Measurements from ENCODE around the gene ATRN. TPM values are rescaled to one million over a fixed set of nuclear protein-coding genes. Genes with fewer than 3 reads are reported as not detected.

Gene ATRN
- total RNA-seq, 2 experiments from 2014 or later, result 8.8 to 9.1 TPM

GRCh38 chr20:3658716-3659491, 188.1 kb downstream of the ATRN start:
- Mint-ChIP-seq H3K36me3 (ENCODE audit: low read depth) (no peaks in the 10 kb centered on the region), H3K4me1 (ENCODE audit: low read depth) (peaks cover 3% of the 10 kb centered on the region), H3K27ac (no peak overlapping the region), H3K9me3 (no peaks in the 10 kb centered on the region), H3K4me3 (no peak overlapping the region), H3K27me3 (peaks cover 40% of the 10 kb centered on the region)
- no peak overlapping the region for H3K4me3 ChIP-seq (ENCODE audit: low read length)
- CTCF ChIA-PET, result no interaction called here
- intact Hi-C loops (cut with DNase I, micrococcal nuclease), result no loop called here
- H3K27ac ChIP-seq (ENCODE audit: low read depth in 1 of 2, low read length in 2 of 2), result no peak overlapping the region
- H3K9me3 ChIP-seq (ENCODE audit: control insufficient read depth in 1 of 2, insufficient read depth in 1 of 2, low read length in 2 of 2), result peaks cover 0 to 10% of the 10 kb centered on the region in 2 experiments
- H3K27me3 ChIP-seq (ENCODE audit: control insufficient read depth in 1 of 2, insufficient read depth in 2 of 2, low read length in 2 of 2), result peaks cover 29 to 39% of the 10 kb centered on the region in 2 experiments
- no peak for ATAC-seq (ENCODE audit: poor library complexity)
- peaks cover 6% of the 10 kb centered on the region for H3K4me1 ChIP-seq (ENCODE audit: insufficient read depth, low read length)
- POLR2A ChIA-PET, result no interaction called here
- DNase-seq, result peak in 2 of 14 experiments; percentile 16 to 19
- TF ChIP-seq CTCF (IDR thresholded peaks at IDR 0.05), result no peak
- H3K36me3 ChIP-seq (ENCODE audit: insufficient read depth, low read length), result no peaks in the 10 kb centered on the region

DNA sequence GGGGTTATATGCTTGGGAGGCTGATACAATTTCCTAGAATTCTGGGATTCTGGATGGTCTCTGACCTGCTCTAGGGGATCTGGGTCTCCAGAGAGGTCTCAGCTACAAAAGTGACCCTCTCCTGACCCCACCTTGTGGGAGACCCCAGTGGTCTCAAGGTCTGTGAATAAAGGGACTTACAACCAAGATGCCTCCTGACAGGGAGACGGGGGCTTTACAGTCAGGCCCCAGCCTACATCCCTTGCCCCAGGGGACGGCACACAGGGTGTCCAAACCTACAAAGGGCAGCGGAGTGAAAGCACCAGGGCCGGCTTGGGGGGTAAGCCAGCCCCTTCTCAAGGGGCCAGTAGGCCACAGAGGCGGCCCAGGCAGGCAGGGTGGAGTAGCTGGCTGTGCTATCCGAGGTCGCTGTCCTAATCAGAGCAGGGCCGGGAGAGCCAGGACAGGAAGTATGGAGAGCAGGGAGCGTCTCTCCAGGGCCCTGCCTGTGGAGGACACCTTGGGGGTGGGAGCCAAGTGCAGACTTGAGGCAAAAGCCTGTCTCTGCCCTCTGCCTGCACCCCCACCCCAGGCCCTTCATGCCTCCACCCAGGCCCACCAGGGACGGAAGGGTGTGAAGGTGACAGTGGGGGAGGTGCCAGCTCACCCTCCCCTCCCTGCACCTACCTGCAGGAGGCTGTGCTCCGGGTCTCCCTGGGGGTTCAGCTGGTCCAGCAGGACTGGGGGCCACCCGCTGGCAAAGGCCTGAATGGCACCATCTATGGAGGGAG, 188.9 kb downstream of the ATRN start:
- ATAC-seq (ENCODE audit: poor library complexity), result no peak
- Histone ChIP-seq H3K27me3 (ENCODE audit: control insufficient read depth in 1 of 2, insufficient read depth in 2 of 2, low read length in 2 of 2) (peaks cover 29 to 39% of the 10 kb centered on the region in 2 experiments), H3K4me1 (ENCODE audit: insufficient read depth, low read length) (peaks cover 6% of the 10 kb centered on the region), H3K36me3 (ENCODE audit: insufficient read depth, low read length) (no peaks in the 10 kb centered on the region), H3K9me3 (ENCODE audit: control insufficient read depth in 1 of 2, insufficient read depth in 1 of 2, low read length in 2 of 2) (peaks cover 0 to 8% of the 10 kb centered on the region in 2 experiments), H3K27ac (ENCODE audit: low read depth in 1 of 2, low read length in 2 of 2) (no peak overlapping the region), H3K4me3 (ENCODE audit: low read length) (no peak overlapping the region)
- peaks cover 3% of the 10 kb centered on the region for H3K4me1 Mint-ChIP-seq (ENCODE audit: low read depth)
- CTCF ChIA-PET, result no interaction called here
- no peak overlapping the region for H3K4me3 Mint-ChIP-seq
- H3K9me3 Mint-ChIP-seq, result no peaks in the 10 kb centered on the region
- intact Hi-C loops (cut with DNase I, micrococcal nuclease), result no loop called here
- DNase-seq, result peak in 1 of 14 experiments; percentile 13
- POLR2A ChIA-PET, result no interaction called here
- no peaks in the 10 kb centered on the region for H3K36me3 Mint-ChIP-seq (ENCODE audit: low read depth)
- no peak for TF ChIP-seq CTCF (IDR thresholded peaks at IDR 0.05)
- no peak overlapping the region for H3K27ac Mint-ChIP-seq
- H3K27me3 Mint-ChIP-seq, result peaks cover 44% of the 10 kb centered on the region

DNA sequence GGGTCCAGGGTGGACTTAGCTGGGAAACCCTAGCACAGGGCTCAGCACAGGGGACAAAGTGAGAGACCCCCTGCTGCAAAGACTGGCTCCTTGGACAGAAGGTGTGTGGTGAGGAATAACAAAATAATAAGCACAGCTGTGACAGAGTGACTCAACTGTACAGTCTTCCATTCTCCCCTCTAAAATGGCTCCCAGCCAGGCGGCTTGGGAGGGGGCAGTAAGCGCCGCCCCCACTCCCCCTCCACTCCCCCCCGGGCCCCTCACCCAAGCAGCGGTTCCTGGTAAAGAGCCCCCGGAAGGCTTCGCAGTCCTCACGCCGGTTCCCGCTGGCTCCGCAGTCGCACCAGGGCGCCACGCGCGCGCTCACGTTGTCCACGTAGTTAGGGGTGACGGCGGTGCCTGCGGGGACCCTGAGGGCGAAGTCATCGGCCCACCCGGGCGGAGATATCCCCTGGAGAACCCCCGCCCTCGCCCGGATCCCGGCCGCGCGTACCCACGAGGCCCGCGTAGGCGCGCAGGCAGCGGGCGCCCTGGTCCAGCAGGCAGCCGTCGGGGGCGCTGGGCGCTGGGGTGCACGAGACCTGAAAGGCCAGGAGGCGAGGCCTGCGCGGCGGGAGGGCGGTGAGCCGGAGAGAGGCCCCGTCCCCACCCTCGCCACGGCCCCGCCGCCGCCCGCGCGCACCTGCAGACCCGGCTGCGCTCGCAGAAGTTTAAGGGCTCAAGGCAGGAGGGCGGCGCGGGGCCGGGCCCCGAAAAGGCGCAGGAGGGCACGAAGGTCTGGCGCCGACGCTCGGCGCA, 189.6 kb downstream of the ATRN start:
- Histone ChIP-seq H3K4me3 (ENCODE audit: low read length) (no peak overlapping the region), H3K4me1 (ENCODE audit: insufficient read depth, low read length) (peaks cover 10% of the 10 kb centered on the region), H3K36me3 (ENCODE audit: insufficient read depth, low read length) (no peaks in the 10 kb centered on the region), H3K27me3 (ENCODE audit: control insufficient read depth in 1 of 2, insufficient read depth in 2 of 2, low read length in 2 of 2) (peaks cover 29 to 39% of the 10 kb centered on the region in 2 experiments), H3K27ac (ENCODE audit: low read depth in 1 of 2, low read length in 2 of 2) (no peak overlapping the region), H3K9me3 (ENCODE audit: control insufficient read depth in 1 of 2, insufficient read depth in 1 of 2, low read length in 2 of 2) (peaks cover 0 to 3% of the 10 kb centered on the region in 2 experiments)
- no peak for ATAC-seq (ENCODE audit: poor library complexity)
- Mint-ChIP-seq H3K27ac (no peak overlapping the region), H3K4me3 (no peak overlapping the region), H3K9me3 (no peaks in the 10 kb centered on the region), H3K4me1 (ENCODE audit: low read depth) (peaks cover 5% of the 10 kb centered on the region), H3K27me3 (peaks cover 44% of the 10 kb centered on the region), H3K36me3 (ENCODE audit: low read depth) (no peaks in the 10 kb centered on the region)
- ChIA-PET POLR2A (no interaction called here), CTCF (no interaction called here)
- intact Hi-C loops (cut with DNase I, micrococcal nuclease), result no loop called here
- DNase-seq, result peak in 1 of 14 experiments; percentile 8
- no peak for TF ChIP-seq CTCF (IDR thresholded peaks at IDR 0.05)
